SK-N-SH (cell line): ENCODE measurements around the gene PRX. TPM values are rescaled to one million over a fixed set of nuclear protein-coding genes. Genes with fewer than 3 reads are reported as not detected.
"Not testable (repeated sequence)": the region's sequence is repeated elsewhere in the genome, so short reads cannot be mapped to it uniquely, and the experiment has no call there.

Experiments used
- CTCF ChIA-PET: fragments of 300-600, 350-600 bp; formaldehyde crosslinking; extraction: SDS; loops from one replicate; lab custom pipeline; 2021; lab: Yijun Ruan, JAX
- POLR2A ChIA-PET: fragments of 350-600 bp; sonication (Branson Sonifier 250); formaldehyde crosslinking; extraction: SDS; loops from one replicate; lab custom pipeline; 2020; ENCODE audit warnings: antibody characterized with exemption, inconsistent platforms; lab: Yijun Ruan, JAX
- DNase-seq: peaks from one replicate; pipeline ENCODE4 v3.0.0; 2012
- H2AFZ ChIP-seq: fragments of 200-600 bp; sonication (generic); 2 replicates; pipeline ENCODE4 v1.8.1; 2016; ENCODE audit warnings: antibody characterized with exemption, mild to moderate bottlenecking, low read depth
- H3F3A ChIP-seq: fragments of 200-600 bp; sonication (generic); replicated peaks from 2 replicates; pipeline ENCODE3; 2016; ENCODE audit warnings: antibody characterized with exemption, mild to moderate bottlenecking; ENCODE audit not compliant: insufficient read depth
- H3K27ac ChIP-seq, 2 experiments: fragments of 200-500 bp in 1 of 2; fragments of 200-600 bp in 1 of 2; sonication (Bioruptor generic) in 1 of 2; sonication (generic), shearing (Covaris generic) in 1 of 2; 2 replicates each; pipeline versions ENCODE4 v1.5.1 to v1.6.1; 2014 to 2016; ENCODE audit warnings: low read depth in 2 of 2, inconsistent platforms in 1 of 2, low read length in 1 of 2, mild to moderate bottlenecking in 1 of 2, mixed read lengths in 1 of 2
- H3K27me3 ChIP-seq: fragments of 200-600 bp; sonication (generic), shearing (Covaris generic); 2 replicates; pipeline ENCODE4 v1.6.1; 2016; ENCODE audit warnings: mixed run types; ENCODE audit not compliant: insufficient read depth
- H3K36me3 ChIP-seq, 2 experiments: fragments of 200-500 bp in 1 of 2; fragments of 200-600 bp in 1 of 2; sonication (Bioruptor generic) in 1 of 2; sonication (generic) in 1 of 2; replicated peaks in 1 of 2; 2 replicates each; pipeline versions ENCODE3 to v1.5.1; 2014 to 2016; ENCODE audit warnings: low read length in 1 of 2, mild to moderate bottlenecking in 1 of 2; ENCODE audit not compliant: insufficient read depth in 2 of 2, control insufficient read depth in 1 of 2
- H3K4me1 ChIP-seq, 2 experiments: fragments of 200-500 bp in 1 of 2; fragments of 200-600 bp in 1 of 2; sonication (Bioruptor generic) in 1 of 2; sonication (generic), shearing (Covaris generic) in 1 of 2; 2 replicates each; pipeline versions ENCODE4 v1.5.1 to v1.6.1; 2014 to 2016; ENCODE audit warnings: low read depth in 1 of 2, low read length in 1 of 2, mixed run types in 1 of 2; ENCODE audit not compliant: insufficient read depth in 2 of 2, control insufficient read depth in 1 of 2
- H3K4me2 ChIP-seq: fragments of 200-600 bp; sonication (generic), shearing (Covaris generic); 2 replicates; pipeline ENCODE4 v1.6.1; 2017; ENCODE audit warnings: mixed run types
- H3K4me3 ChIP-seq, 2 experiments: fragments of 200-500 bp in 1 of 2; fragments of 200-600 bp in 1 of 2; sonication (Bioruptor generic) in 1 of 2; sonication (generic), shearing (Covaris generic) in 1 of 2; 2 replicates each; pipeline versions ENCODE4 v1.5.1 to v1.8.1; 2014 to 2016; ENCODE audit warnings: low read depth in 2 of 2, inconsistent platforms in 1 of 2, low read length in 1 of 2, mild to moderate bottlenecking in 1 of 2, mixed read lengths in 1 of 2, moderate library complexity in 1 of 2
- H3K79me2 ChIP-seq: fragments of 200-600 bp; sonication (generic); 2 replicates; pipeline ENCODE4 v1.8.1; 2017; ENCODE audit warnings: mild to moderate bottlenecking; ENCODE audit not compliant: insufficient read depth
- H3K9ac ChIP-seq: fragments of 200-600 bp; sonication (generic); 2 replicates; pipeline ENCODE4 v1.6.1; 2017; ENCODE audit warnings: mixed run types
- H3K9me2 ChIP-seq: fragments of 200-600 bp; sonication (generic); 2 replicates; pipeline ENCODE4 v1.6.1; 2017; ENCODE audit warnings: mixed run types
- H3K9me3 ChIP-seq: fragments of 200-600 bp; sonication (generic); 2 replicates; pipeline ENCODE4 v1.6.1; 2017; ENCODE audit warnings: mixed run types, mild to moderate bottlenecking, moderate library complexity
- H4K20me1 ChIP-seq: fragments of 200-600 bp; sonication (generic); 2 replicates; pipeline ENCODE4 v1.6.1; 2017; ENCODE audit warnings: mild to moderate bottlenecking, mixed run types; ENCODE audit not compliant: insufficient read depth
- CHD2 ChIP-seq: fragments of 150-350 bp; IDR thresholded peaks from 2 replicates; pipeline ENCODE4 v1.6.1; 2018; ENCODE audit warnings: low read length; ENCODE audit not compliant: partially characterized antibody
- EP300 ChIP-seq, 2 experiments: IDR thresholded peaks; 2 replicates each; pipeline versions ENCODE4 v1.4.0 to v1.6.1; 2012; ENCODE audit warnings: borderline replicate concordance in 1 of 2, low read depth in 1 of 2, low read length in 1 of 2
- FOSL2 ChIP-seq: IDR thresholded peaks from 2 replicates; pipeline ENCODE4 v1.4.0; 2012; ENCODE audit warnings: low read depth, mild to moderate bottlenecking, moderate library complexity, borderline replicate concordance
- FOXJ3 ChIP-seq: sonication (generic); formaldehyde crosslinking; IDR thresholded peaks from 2 replicates; pipeline ENCODE4 v1.5.1; 2020; ENCODE audit warnings: mild to moderate bottlenecking, missing genetic modification reagents
- FOXM1 ChIP-seq: IDR thresholded peaks from 2 replicates; pipeline ENCODE4 v1.4.0; 2012; ENCODE audit warnings: low read depth, mild to moderate bottlenecking
- GABPA ChIP-seq: IDR thresholded peaks from 2 replicates; pipeline ENCODE4 v1.4.0; 2012; ENCODE audit warnings: low read depth, mild to moderate bottlenecking
- JUND ChIP-seq: IDR thresholded peaks from 2 replicates; pipeline ENCODE4 v1.4.0; 2012
- MXI1 ChIP-seq: IDR thresholded peaks from 2 replicates; pipeline ENCODE4 v1.6.1; 2012; ENCODE audit warnings: mild to moderate bottlenecking, low read depth, low read length, improper control_type of control experiment
- NFIC ChIP-seq: IDR thresholded peaks from 2 replicates; pipeline ENCODE4 v1.4.0; 2012; ENCODE audit warnings: borderline replicate concordance
- POLR2AphosphoS5 ChIP-seq: IDR thresholded peaks from 2 replicates; pipeline ENCODE4 v1.6.1; 2012; ENCODE audit warnings: low read depth, low read length
- RCOR1 ChIP-seq: fragments of 150-350 bp; IDR thresholded peaks from 2 replicates; pipeline ENCODE4 v1.6.1; 2017; ENCODE audit warnings: antibody characterized with exemption, low read length
- RFX5 ChIP-seq: IDR thresholded peaks from 2 replicates; pipeline ENCODE4 v1.6.1; 2012; ENCODE audit warnings: mild to moderate bottlenecking, improper control_type of control experiment, low read length
- RXRA ChIP-seq: IDR thresholded peaks from 2 replicates; pipeline ENCODE4 v1.4.0; 2012; ENCODE audit warnings: low read depth, mild to moderate bottlenecking, borderline replicate concordance
- SIN3A ChIP-seq: IDR thresholded peaks from 2 replicates; pipeline ENCODE4 v1.6.1; 2012; ENCODE audit warnings: low read depth, mild to moderate bottlenecking, low read length, moderate library complexity, borderline replicate concordance
- SMC3 ChIP-seq: IDR thresholded peaks from 2 replicates; pipeline ENCODE4 v1.6.1; 2012; ENCODE audit warnings: low read depth, low read length, improper control_type of control experiment
- YY1 ChIP-seq: IDR thresholded peaks from 2 replicates; pipeline ENCODE4 v1.4.0; 2012; ENCODE audit warnings: low read depth, mild to moderate bottlenecking
- WGBS: methylation state at CpG from one replicate; pipeline ENCODE4 v1.1.6; 2017; ENCODE audit warnings: low lambda C conversion rate; 5-methylcytosine and 5-hydroxymethylcytosine counted together
- polyA plus RNA-seq, 3 experiments: library from polyadenylated mRNA; depleted of rRNA; stranded (reverse); fragments of >200 nt; gene quantifications; 2 replicates each; pipeline ENCODE4 v1.2.3, GENCODE V29; 2012
- TF ChIP-seq, protein P1 (sequence below): IDR thresholded peaks from 2 replicates; pipeline ENCODE4 v1.4.0; 2012; ENCODE audit warnings: low read depth, borderline replicate concordance
- TF ChIP-seq, protein P2 (sequence below): IDR thresholded peaks from 2 replicates; pipeline ENCODE4; 2012
- TF ChIP-seq, protein P3 (sequence below): IDR thresholded peaks from 2 replicates; pipeline ENCODE4 v1.4.0; 2012; ENCODE audit warnings: low read depth
- TF ChIP-seq, protein P4 (sequence below): fragments of 200-600 bp; sonication (generic); IDR thresholded peaks from 2 replicates; pipeline ENCODE4 v1.6.1; 2017; ENCODE audit warnings: antibody characterized with exemption, mild to moderate bottlenecking, moderate library complexity
- TF ChIP-seq, protein P5 (sequence below): fragments of 150-350 bp; IDR thresholded peaks from 2 replicates; pipeline ENCODE4 v1.6.1; 2016; ENCODE audit warnings: mild to moderate bottlenecking, low read depth, low read length

PRX gene
- polyA plus RNA-seq, 1 of the 3 experiments (the other 2 are of a cell fraction) = 2.2 TPM

DNA sequence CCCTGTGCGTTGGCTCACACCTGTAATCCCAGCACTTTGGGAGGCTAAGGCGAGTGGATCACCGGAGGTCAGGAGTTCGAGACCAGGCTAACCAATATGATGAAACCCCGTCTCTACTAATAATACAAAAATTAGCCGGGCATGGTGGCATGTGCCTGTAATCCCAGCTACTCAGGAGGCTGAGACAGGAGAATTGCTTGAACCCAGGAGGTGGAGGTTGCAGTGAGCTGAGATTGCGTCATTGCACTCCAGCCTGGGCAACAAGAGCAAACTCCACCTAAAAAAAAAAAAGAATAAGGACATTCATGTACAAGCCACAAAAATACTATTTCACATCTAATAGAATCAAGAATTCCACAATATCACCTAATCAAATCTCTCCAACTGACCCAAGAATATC is 15.0 kb upstream of the PRX start:
- POLR2A ChIA-PET = interaction anchor here (0.6 kb wide), 1 partner anchor 1581 kb away, joined by 3 read pairs; no protein-coding TSS in a partner anchor
- H3K4me1 ChIP-seq, H4K20me1 ChIP-seq, H3K9me2 ChIP-seq, H3K27me3 ChIP-seq, H3K4me3 ChIP-seq, H3K9ac ChIP-seq, H3K36me3 ChIP-seq, DNase-seq, H3K27ac ChIP-seq, H2AFZ ChIP-seq, H3K4me2 ChIP-seq, H3K9me3 ChIP-seq: not testable (repeated sequence)
- Histone ChIP-seq H3K79me2 (peaks cover 24% of the 10 kb centered on the region), H3F3A (peaks cover 23% of the 10 kb centered on the region)
- CTCF ChIA-PET = interaction anchor here (0.6 to 1.3 kb wide), 3 partner anchors 15 to 123 kb away, joined by 3 read pairs; no protein-coding TSS in a partner anchor
- 97% methylated on average over 7 of the region's 7 CpGs for WGBS

DNA sequence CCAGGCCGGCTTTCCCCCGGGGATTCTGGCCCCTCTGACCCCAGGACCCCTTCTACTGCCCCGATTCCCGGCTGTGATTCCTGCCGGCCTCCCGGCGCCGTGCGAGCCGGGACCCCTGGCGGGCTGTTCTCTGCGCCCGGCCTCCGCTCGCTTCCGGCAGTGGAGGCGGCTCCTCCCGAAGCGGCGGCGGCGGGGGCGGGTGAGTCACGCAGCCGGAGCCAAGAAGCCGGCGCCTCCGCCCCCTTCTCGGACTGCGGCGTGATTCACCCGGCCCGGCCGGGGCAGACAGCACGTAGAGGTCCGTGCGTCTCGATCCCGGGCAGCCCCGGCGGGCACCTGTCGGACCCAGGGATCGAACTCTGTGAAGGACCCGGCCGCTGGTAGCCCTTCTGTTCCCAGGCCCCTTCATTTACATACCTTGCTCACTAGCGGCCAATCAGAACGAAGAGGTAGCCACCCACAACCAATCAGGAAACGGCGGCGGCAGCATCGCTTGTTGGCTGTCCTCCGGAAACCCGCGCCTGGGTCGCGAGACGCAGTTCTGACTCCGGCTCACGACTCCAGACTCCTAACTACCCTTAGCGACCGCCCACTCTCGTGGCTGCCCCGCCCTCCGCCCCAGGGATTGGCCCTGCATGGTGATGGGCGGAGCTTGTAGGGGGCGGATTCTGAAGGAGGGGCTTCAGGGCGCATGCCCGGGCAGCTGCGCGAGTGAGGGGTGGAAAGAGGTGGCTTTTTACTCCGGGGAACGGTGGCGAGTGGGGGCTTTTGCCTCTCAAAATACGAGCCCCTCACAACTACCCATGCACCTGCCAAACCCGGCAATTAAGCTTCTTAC is 12.5 kb upstream of the PRX start, which contains the start of gene SERTAD1:
Gene SERTAD1 (minus strand): TSS at position 543 of the 838 bp plus-strand sequence. CDS start 2,446 bp downstream, outside the sequence.
- under 1% methylated on average over 53 of the region's 75 CpGs for WGBS
- POLR2A ChIA-PET = interaction anchor here (0.9 to 1.6 kb wide), 6 partner anchors 16 to 71 kb away, joined by 3 to 8 read pairs (median 4); partner anchors contain the start of gene BLVRB
- TF ChIP-seq GABPA = no peak; the same call in 1 of the 2 replicates
- TF ChIP-seq MXI1 = peak; percentile 75
- TF ChIP-seq RFX5 = peak; percentile 96
- no peak for TF ChIP-seq EP300 (IDR thresholded peaks at IDR 0.05; ENCODE audit: borderline replicate concordance in 1 of 2, low read depth in 1 of 2, low read length in 1 of 2)
- TF ChIP-seq NFIC = peak; percentile 29; the same call in 1 of the 2 replicates
- TF ChIP-seq, protein P1, sequence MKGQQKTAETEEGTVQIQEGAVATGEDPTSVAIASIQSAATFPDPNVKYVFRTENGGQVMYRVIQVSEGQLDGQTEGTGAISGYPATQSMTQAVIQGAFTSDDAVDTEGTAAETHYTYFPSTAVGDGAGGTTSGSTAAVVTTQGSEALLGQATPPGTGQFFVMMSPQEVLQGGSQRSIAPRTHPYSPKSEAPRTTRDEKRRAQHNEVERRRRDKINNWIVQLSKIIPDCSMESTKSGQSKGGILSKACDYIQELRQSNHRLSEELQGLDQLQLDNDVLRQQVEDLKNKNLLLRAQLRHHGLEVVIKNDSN = no peak
- TF ChIP-seq SIN3A = 0 out of 2 replicates have a peak, but pooled peaks have one; percentile 13
- TF ChIP-seq, protein P2, sequence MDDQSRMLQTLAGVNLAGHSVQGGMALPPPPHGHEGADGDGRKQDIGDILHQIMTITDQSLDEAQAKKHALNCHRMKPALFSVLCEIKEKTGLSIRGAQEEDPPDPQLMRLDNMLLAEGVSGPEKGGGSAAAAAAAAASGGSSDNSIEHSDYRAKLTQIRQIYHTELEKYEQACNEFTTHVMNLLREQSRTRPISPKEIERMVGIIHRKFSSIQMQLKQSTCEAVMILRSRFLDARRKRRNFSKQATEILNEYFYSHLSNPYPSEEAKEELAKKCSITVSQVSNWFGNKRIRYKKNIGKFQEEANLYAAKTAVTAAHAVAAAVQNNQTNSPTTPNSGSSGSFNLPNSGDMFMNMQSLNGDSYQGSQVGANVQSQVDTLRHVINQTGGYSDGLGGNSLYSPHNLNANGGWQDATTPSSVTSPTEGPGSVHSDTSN = no peak
- TF ChIP-seq, protein P3, sequence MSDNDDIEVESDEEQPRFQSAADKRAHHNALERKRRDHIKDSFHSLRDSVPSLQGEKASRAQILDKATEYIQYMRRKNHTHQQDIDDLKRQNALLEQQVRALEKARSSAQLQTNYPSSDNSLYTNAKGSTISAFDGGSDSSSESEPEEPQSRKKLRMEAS = peak; percentile 21; the same call in 1 of the 2 replicates
- TF ChIP-seq, protein P4, sequence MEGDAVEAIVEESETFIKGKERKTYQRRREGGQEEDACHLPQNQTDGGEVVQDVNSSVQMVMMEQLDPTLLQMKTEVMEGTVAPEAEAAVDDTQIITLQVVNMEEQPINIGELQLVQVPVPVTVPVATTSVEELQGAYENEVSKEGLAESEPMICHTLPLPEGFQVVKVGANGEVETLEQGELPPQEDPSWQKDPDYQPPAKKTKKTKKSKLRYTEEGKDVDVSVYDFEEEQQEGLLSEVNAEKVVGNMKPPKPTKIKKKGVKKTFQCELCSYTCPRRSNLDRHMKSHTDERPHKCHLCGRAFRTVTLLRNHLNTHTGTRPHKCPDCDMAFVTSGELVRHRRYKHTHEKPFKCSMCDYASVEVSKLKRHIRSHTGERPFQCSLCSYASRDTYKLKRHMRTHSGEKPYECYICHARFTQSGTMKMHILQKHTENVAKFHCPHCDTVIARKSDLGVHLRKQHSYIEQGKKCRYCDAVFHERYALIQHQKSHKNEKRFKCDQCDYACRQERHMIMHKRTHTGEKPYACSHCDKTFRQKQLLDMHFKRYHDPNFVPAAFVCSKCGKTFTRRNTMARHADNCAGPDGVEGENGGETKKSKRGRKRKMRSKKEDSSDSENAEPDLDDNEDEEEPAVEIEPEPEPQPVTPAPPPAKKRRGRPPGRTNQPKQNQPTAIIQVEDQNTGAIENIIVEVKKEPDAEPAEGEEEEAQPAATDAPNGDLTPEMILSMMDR = peak; percentile 77
- no peak for TF ChIP-seq FOXM1
- TF ChIP-seq SMC3 = no peak
- 0 out of 2 replicates have a peak, but pooled peaks have one; percentile 12 for TF ChIP-seq JUND
- TF ChIP-seq CHD2 = peak; percentile 77
- no peak; the same call in 1 of the 2 replicates for TF ChIP-seq YY1
- no peak; the same call in 1 of the 2 replicates for TF ChIP-seq RCOR1
- peak; percentile 59; the same call in 1 of the 2 replicates for TF ChIP-seq FOSL2
- TF ChIP-seq, protein P5, sequence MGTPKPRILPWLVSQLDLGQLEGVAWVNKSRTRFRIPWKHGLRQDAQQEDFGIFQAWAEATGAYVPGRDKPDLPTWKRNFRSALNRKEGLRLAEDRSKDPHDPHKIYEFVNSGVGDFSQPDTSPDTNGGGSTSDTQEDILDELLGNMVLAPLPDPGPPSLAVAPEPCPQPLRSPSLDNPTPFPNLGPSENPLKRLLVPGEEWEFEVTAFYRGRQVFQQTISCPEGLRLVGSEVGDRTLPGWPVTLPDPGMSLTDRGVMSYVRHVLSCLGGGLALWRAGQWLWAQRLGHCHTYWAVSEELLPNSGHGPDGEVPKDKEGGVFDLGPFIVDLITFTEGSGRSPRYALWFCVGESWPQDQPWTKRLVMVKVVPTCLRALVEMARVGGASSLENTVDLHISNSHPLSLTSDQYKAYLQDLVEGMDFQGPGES = no peak; the same call in 1 of the 2 replicates
- TF ChIP-seq POLR2AphosphoS5 = peak; percentile 98
- no peak for TF ChIP-seq RXRA
- TF ChIP-seq FOXJ3 (CRISPR knock-in tag) = no peak

More for the DNA sequence above, 12.5 kb upstream of the PRX start, which contains the start of gene SERTAD1:
- Histone ChIP-seq H3K4me1 (peaks cover 6 to 17% of the 10 kb centered on the region in 2 experiments; a peak in 3 of 4 replicates), H3K4me3 (peak within 1 kb of the TSS; percentile 67 to 86), H3K79me2 (peaks cover 36% of the 10 kb centered on the region), H3K9me2 (no peaks in the 10 kb centered on the region), H3K9ac (peak within 1 kb of the TSS; percentile 98), H3K36me3 (peaks cover 7 to 15% of the 10 kb centered on the region in 2 experiments), H3K4me2 (peak within 1 kb of the TSS; percentile 90), H3F3A (peaks cover 33% of the 10 kb centered on the region), H4K20me1 (no peaks in the 10 kb centered on the region), H3K27ac (peak within 1 kb of the TSS; percentile 86 to 97), H3K27me3 (no peaks in the 10 kb centered on the region), H3K9me3 (no peaks in the 10 kb centered on the region), H2AFZ (peak within 1 kb of the TSS; percentile 83)
- CTCF ChIA-PET = interaction anchor here (0.6 to 1.6 kb wide), 13 partner anchors 10 to 208 kb away, joined by 3 to 8 read pairs (median 4); no protein-coding TSS in a partner anchor
- peak; percentile 97 for DNase-seq
